Ovary (tissue), 9 donors: ENCODE results near the gene CARD10. TPM values are rescaled to one million over a fixed set of nuclear protein-coding genes. Genes with fewer than 3 reads are reported as not detected.

Experiments
- DNase-seq, 5 donors: peaks; one replicate each; pipeline ENCODE4 v3.0.0-alpha.2; 2019 to 2020
- H3K27ac ChIP-seq, 2 donors: fragments of 200-600 bp; one replicate each; pipeline versions ENCODE4 v1.5.1 to v1.8.0; 2019 to 2022
- H3K27me3 ChIP-seq: fragments of 200-600 bp; one replicate; pipeline ENCODE4 v1.8.0; 2022
- H3K36me3 ChIP-seq: fragments of 200-600 bp; sonication (generic); one replicate; pipeline ENCODE4 v1.5.1; 2019
- H3K4me1 ChIP-seq: one replicate; pipeline ENCODE4 v1.8.1; 2013; ENCODE audit warnings: mild to moderate bottlenecking, moderate library complexity; ENCODE audit not compliant: insufficient read depth
- H3K4me3 ChIP-seq: fragments of 200-600 bp; sonication (generic); one replicate; pipeline ENCODE4 v1.5.1; 2017
- H3K9me3 ChIP-seq, 2 donors: fragments of 200-600 bp in 1 of 2; sonication (generic) in 1 of 2; one replicate each; pipeline versions ENCODE4 v1.5.1 to v1.8.1; 2013 to 2019; ENCODE audit warnings: mild to moderate bottlenecking in 1 of 2, moderate library complexity in 1 of 2
- EP300 ChIP-seq: sonication (generic); formaldehyde crosslinking; IDR thresholded peaks from one replicate; pipeline ENCODE4 v1.6.1; 2017; ENCODE audit warnings: antibody characterized with exemption
- POLR2A ChIP-seq: fragments of 450-650 bp; IDR thresholded peaks from one replicate; pipeline ENCODE4 v1.6.1; 2017; ENCODE audit warnings: antibody characterized with exemption, mild to moderate bottlenecking, moderate library complexity
- WGBS, 3 donors: extraction: QIAGEN DNeasy Blood & Tissue Kit in 1 of 3; methylation state at CpG; one replicate each; pipeline versions ENCODE4 v1.1.5 to v1.1.7; 2013 to 2017; 5-methylcytosine and 5-hydroxymethylcytosine counted together
- intact Hi-C, 4 donors: fragments of 100-400 bp; cut with DNase I; formaldehyde crosslinking; loops; one replicate each; pipeline versions ENCODE4 v1.11.0 to v1.15.1; 2022 to 2023
- polyA plus RNA-seq, 2 donors: library from polyadenylated mRNA; stranded (reverse); fragments of 200-250 nt in 1 of 2; fragments of 350-450 nt in 1 of 2; fragmentation: Illumina TruSeq in 1 of 2; extraction: RNeasy Lipid Tissue Mini Kit (QIAGEN cat#74804) in 1 of 2; gene quantifications; one replicate each; pipeline ENCODE4 v1.2.3, GENCODE V29; 2013 to 2014
- total RNA-seq, 7 donors: library from RNA; depleted of rRNA in 2 of 7; stranded (reverse); fragments of >200 nt in 2 of 7; fragmentation: NEBNext Ultra II Directional in 3 of 7; extraction: Animal tissue kit (Norgen Biotek cat#: 25700) in 3 of 7; gene quantifications; one replicate each; pipeline versions ENCODE4 v1.1.0 to v1.2.4, GENCODE V29; 2016 to 2023
- TF ChIP-seq, protein P1 (sequence below), 3 donors: fragments of 450-650 bp in 2 of 3; fragments of 200-600 bp in 1 of 3; IDR thresholded peaks; one replicate each; pipeline versions ENCODE4 v1.5.1 to v1.8.0; 2016 to 2022; ENCODE audit warnings: antibody characterized with exemption in 3 of 3, mild to moderate bottlenecking in 1 of 3
- donor health status: DM: no; HTN: no; CAD: no; lungs with moderate emphysema.
- donor health status: DM: no; HTN: no; CAD: no.
- donor health status: Bipolar disorder and iron deficiency.
- donor health status: DM: yes; HTN: yes; CAD: no.
- donor health status: DM: no; HTN: no; CAD: no.
- donor health status: DM: yes; HTN: yes; CAD: no.

The CARD10 gene
- total and polyA plus RNA-seq, 9 donors: 0.72 to 13.6 (median 9.6) TPM

- Histone ChIP-seq H3K4me3 (no peak overlapping the region), H3K27me3 (no peaks in the 10 kb centered on the region), H3K27ac (no peak overlapping the region), H3K9me3 (peaks cover 0 to 2% of the 10 kb centered on the region in 2 donors), H3K4me1 (no peaks in the 10 kb centered on the region), H3K36me3 (no peaks in the 10 kb centered on the region)
- TF ChIP-seq, protein P1, sequence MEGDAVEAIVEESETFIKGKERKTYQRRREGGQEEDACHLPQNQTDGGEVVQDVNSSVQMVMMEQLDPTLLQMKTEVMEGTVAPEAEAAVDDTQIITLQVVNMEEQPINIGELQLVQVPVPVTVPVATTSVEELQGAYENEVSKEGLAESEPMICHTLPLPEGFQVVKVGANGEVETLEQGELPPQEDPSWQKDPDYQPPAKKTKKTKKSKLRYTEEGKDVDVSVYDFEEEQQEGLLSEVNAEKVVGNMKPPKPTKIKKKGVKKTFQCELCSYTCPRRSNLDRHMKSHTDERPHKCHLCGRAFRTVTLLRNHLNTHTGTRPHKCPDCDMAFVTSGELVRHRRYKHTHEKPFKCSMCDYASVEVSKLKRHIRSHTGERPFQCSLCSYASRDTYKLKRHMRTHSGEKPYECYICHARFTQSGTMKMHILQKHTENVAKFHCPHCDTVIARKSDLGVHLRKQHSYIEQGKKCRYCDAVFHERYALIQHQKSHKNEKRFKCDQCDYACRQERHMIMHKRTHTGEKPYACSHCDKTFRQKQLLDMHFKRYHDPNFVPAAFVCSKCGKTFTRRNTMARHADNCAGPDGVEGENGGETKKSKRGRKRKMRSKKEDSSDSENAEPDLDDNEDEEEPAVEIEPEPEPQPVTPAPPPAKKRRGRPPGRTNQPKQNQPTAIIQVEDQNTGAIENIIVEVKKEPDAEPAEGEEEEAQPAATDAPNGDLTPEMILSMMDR (IDR thresholded peaks at IDR 0.05): no peak
- TF ChIP-seq POLR2A: no peak
- TF ChIP-seq EP300: no peak
- no peak for DNase-seq
- intact Hi-C loops: no loop called here
- WGBS, 3 donors: 77 to 86% (median 82%) methylated on average over 2 of the region's 2 CpGs
These were observed 76.7 kb downstream of the CARD10 start for GRCh38 chr22:37442537-37442936.

- Histone ChIP-seq H3K27ac (no peak overlapping the region), H3K4me1 (no peaks in the 10 kb centered on the region), H3K9me3 (peaks cover 0 to 2% of the 10 kb centered on the region in 2 donors), H3K27me3 (no peaks in the 10 kb centered on the region), H3K4me3 (no peak overlapping the region), H3K36me3 (no peaks in the 10 kb centered on the region)
- intact Hi-C loops: no loop called here
- TF ChIP-seq POLR2A (no peak), EP300 (no peak)
- TF ChIP-seq, protein P1 (IDR thresholded peaks at IDR 0.05): no peak
- WGBS, 3 donors: 43 to 67% (median 50%) methylated on average over 8 of the region's 8 CpGs
- no peak for DNase-seq
These were observed 77.1 kb downstream of the CARD10 start for GRCh38 chr22:37442135-37442534.

DNA sequence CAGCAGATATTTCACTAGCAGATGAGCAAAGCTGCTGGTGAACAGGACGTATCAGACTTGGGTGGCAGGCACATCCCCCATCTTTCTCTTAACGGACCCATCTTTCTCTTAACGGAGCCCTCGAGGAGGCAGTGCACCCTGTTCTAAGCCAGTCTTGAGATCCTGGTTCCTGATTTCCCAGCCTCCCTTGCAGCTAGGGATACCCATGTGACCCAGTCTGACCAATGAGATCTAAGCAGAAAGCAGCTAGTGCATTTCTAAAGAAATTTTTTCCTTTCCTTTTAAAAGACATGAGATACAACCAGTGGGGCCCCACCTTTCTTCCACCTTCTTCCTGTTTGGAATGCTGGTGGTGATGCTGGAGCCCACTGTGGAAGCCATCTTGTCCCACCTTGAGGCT lies 78.3 kb downstream of the CARD10 start:
- no peak for DNase-seq
- TF ChIP-seq, protein P1 (IDR thresholded peaks at IDR 0.05): no peak
- no peaks in the 10 kb centered on the region for H3K27me3 ChIP-seq
- WGBS, 3 donors: 73 to 85% (median 80%) methylated on average over 4 of the region's 4 CpGs
- no peaks in the 10 kb centered on the region for H3K36me3 ChIP-seq
- H3K9me3 ChIP-seq: peaks cover 0 to 2% of the 10 kb centered on the region in 2 donors
- H3K4me1 ChIP-seq: no peaks in the 10 kb centered on the region
- intact Hi-C loops: no loop called here
- no peak overlapping the region for H3K4me3 ChIP-seq
- no peak overlapping the region for H3K27ac ChIP-seq

Other genes with a start within 250 kb of the CARD10 start
- 10 to 100 TPM in 2 of 7 donors, 1 to 10 TPM in 5; 2.4 to 14.5 (median 6.2) TPM for gene CYTH4, start 236.9 kb downstream of the CARD10 start, total RNA-seq
- 1 to 10 TPM; 2.6 to 9.1 TPM for gene CYTH4, start 236.9 kb downstream of the CARD10 start, polyA plus RNA-seq
- gene ELFN2, start 91.9 kb downstream of the CARD10 start, total RNA-seq: under 1 TPM in 2 of 7 donors, not detected in 5; 0.02 to 0.03 TPM
- under 1 TPM; 0.01 to 0.05 TPM for gene ELFN2, start 91.9 kb downstream of the CARD10 start, polyA plus RNA-seq
- gene MFNG, start 33.0 kb downstream of the CARD10 start, total RNA-seq: 10 to 100 TPM in 1 of 7 donors, 1 to 10 TPM in 6; 4.4 to 11.1 (median 7.1) TPM
- 1 to 10 TPM; 4.7 to 7.1 TPM for gene MFNG, start 33.0 kb downstream of the CARD10 start, polyA plus RNA-seq
- 100 to 1,000 TPM in 2 of 7 donors, 10 to 100 TPM in 5; 25.6 to 125 (median 89.7) TPM for gene CDC42EP1, start 41.1 kb upstream of the CARD10 start, total RNA-seq
- 10 to 100 TPM in 1 of 2 donors, 1 to 10 TPM in 1; 3.4 to 41.3 TPM for gene CDC42EP1, start 41.1 kb upstream of the CARD10 start, polyA plus RNA-seq
- gene LGALS2, start 60.7 kb upstream of the CARD10 start, total RNA-seq: 1 to 10 TPM in 2 of 7 donors, not detected in 5; 1.7 to 2.6 TPM
- 1 to 10 TPM in 1 of 2 donors, under 1 TPM in 1; 0.35 to 2.6 TPM for gene LGALS2, start 60.7 kb upstream of the CARD10 start, polyA plus RNA-seq
- 10 to 100 TPM; 36.8 to 64.7 (median 49.6) TPM for gene GGA1, start 89.4 kb upstream of the CARD10 start, total RNA-seq
- gene GGA1, start 89.4 kb upstream of the CARD10 start, polyA plus RNA-seq: 10 to 100 TPM; 24.1 to 41.9 TPM
- gene SH3BP1, start 120.3 kb upstream of the CARD10 start, total RNA-seq: 10 to 100 TPM in 4 of 7 donors, 1 to 10 TPM in 3; 2.0 to 13.3 (median 10.9) TPM
- 1 to 10 TPM; 4.5 to 5.5 TPM for gene SH3BP1, start 120.3 kb upstream of the CARD10 start, polyA plus RNA-seq
- gene PDXP, start 139.3 kb upstream of the CARD10 start, total RNA-seq: 10 to 100 TPM in 6 of 7 donors, 1 to 10 TPM in 1; 9.1 to 15.9 (median 12.7) TPM
- gene PDXP, start 139.3 kb upstream of the CARD10 start, polyA plus RNA-seq: 10 to 100 TPM in 1 of 2 donors, 1 to 10 TPM in 1; 8.1 to 13.3 TPM
- gene LGALS1, start 156.2 kb upstream of the CARD10 start, total RNA-seq: 1,000 to 10,000 TPM in 5 of 7 donors, 100 to 1,000 TPM in 2; 819 to 1,819 (median 1,125) TPM
- 1,000 to 10,000 TPM in 1 of 2 donors, 100 to 1,000 TPM in 1; 331 to 1,399 TPM for gene LGALS1, start 156.2 kb upstream of the CARD10 start, polyA plus RNA-seq
- 10 to 100 TPM; 11.9 to 36.0 (median 20.3) TPM for gene NOL12, start 166.9 kb upstream of the CARD10 start, total RNA-seq
- 10 to 100 TPM in 1 of 2 donors, 1 to 10 TPM in 1; 7.6 to 19.3 TPM for gene NOL12, start 166.9 kb upstream of the CARD10 start, polyA plus RNA-seq
- gene TRIOBP, start 177.6 kb upstream of the CARD10 start, total RNA-seq: 100 to 1,000 TPM in 2 of 7 donors, 10 to 100 TPM in 5; 54.6 to 175 (median 88.7) TPM
- gene TRIOBP, start 177.6 kb upstream of the CARD10 start, polyA plus RNA-seq: 10 to 100 TPM; 19.5 to 69.5 TPM